Upper lobe of right lung (tissue), 1 donor: ENCODE results near the gene KATNB1. TPM values are rescaled to one million over a fixed set of nuclear protein-coding genes. Genes with fewer than 3 reads are reported as not detected.

Experiments
- ATAC-seq: fragments of 200-7000 bp; cut with Tn5 transposase; one replicate; pipeline ENCODE4 v1.9.1; 2020; ENCODE audit warnings: mild to moderate bottlenecking, moderate library complexity
- DNase-seq: peaks from one replicate; pipeline ENCODE4 v3.0.0-alpha.2; 2020
- H3K27ac ChIP-seq: fragments of 200-600 bp; one replicate; pipeline ENCODE4 v1.8.0; 2022
- H3K27me3 ChIP-seq: fragments of 200-600 bp; one replicate; pipeline ENCODE4 v1.8.0; 2022; ENCODE audit warnings: mild to moderate bottlenecking
- H3K36me3 ChIP-seq: fragments of 200-600 bp; one replicate; pipeline ENCODE4 v1.8.0; 2022
- H3K4me1 ChIP-seq: fragments of 200-600 bp; one replicate; pipeline ENCODE4 v1.8.0; 2022
- H3K4me3 ChIP-seq: fragments of 200-600 bp; one replicate; pipeline ENCODE4 v1.8.0; 2022; ENCODE audit warnings: mild to moderate bottlenecking
- H3K9me3 ChIP-seq: fragments of 200-600 bp; one replicate; pipeline ENCODE4 v1.8.0; 2022
- CTCF ChIP-seq: fragments of 200-600 bp; IDR thresholded peaks from one replicate; pipeline ENCODE4 v1.8.0; 2022; ENCODE audit warnings: antibody characterized with exemption
- intact Hi-C: fragments of 100-400 bp; cut with DNase I; formaldehyde crosslinking; loops from one replicate; pipeline ENCODE4 v1.11.0; 2022
- total RNA-seq: library from RNA; stranded (reverse); fragmentation: NEBNext Ultra II Directional; extraction: Animal tissue kit (Norgen Biotek cat#: 25700); gene quantifications from one replicate; pipeline ENCODE4 v1.2.1, GENCODE V29; 2021
- donor health status: DM: no; HTN: yes; CAD: no; lungs with severe emphysema.

KATNB1 gene
- total RNA-seq, 1 donor from 2014 or later: 16.6 TPM

DNA sequence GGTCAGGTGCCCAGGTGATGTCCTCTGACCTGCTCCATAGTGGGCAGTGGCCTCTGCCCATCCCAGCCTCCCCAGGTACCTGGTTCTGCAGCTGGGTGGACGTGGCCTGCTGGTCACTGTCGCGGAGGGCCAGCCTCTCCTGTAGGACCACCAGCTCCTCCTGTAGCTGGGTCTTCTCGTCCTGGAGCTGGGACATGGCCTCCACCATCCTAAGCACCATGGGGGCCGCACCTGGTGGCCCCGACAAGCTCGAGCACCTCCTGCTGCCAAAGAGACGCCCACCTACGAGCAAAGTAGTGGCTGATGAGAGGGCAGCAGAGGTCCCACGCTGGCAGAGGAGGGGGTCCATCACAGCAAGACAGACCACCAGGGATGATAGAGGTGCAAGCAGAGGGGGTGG lies 49.8 kb downstream of the KATNB1 start:
- DNase-seq: no peak
- H3K27me3 ChIP-seq: no peaks in the 10 kb centered on the region
- H3K9me3 ChIP-seq: no peaks in the 10 kb centered on the region
- no peak for ATAC-seq
- no peak overlapping the region for H3K27ac ChIP-seq
- H3K36me3 ChIP-seq: peaks cover 43% of the 10 kb centered on the region
- no peak for TF ChIP-seq CTCF
- intact Hi-C loops: no loop called here
- peaks cover 32% of the 10 kb centered on the region for H3K4me1 ChIP-seq
- no peak overlapping the region for H3K4me3 ChIP-seq

DNA sequence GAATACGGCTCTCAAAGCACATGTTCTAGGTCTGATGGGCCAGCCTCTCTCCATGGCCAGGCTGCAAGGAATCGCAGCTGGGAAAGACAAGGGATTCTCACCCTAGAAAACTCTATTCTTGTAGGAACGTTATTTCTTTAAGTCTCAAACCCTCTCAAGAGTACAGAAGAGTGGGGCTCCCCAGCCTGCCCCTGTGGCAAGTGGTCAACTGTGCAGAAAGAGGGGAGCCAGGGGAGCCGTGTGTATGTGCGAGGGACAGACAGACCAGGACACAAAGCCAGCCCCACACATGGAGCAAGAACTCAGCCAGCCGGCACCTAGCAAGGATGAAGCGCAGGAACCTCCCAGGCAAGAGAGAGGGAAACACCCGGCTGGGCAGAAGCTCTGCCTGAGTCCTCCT lies 50.4 kb downstream of the KATNB1 start:
- no peak for ATAC-seq
- peaks cover 37% of the 10 kb centered on the region for H3K4me1 ChIP-seq
- intact Hi-C loops: no loop called here
- H3K27ac ChIP-seq: no peak overlapping the region
- no peak for TF ChIP-seq CTCF
- no peaks in the 10 kb centered on the region for H3K9me3 ChIP-seq
- no peak for DNase-seq
- H3K27me3 ChIP-seq: no peaks in the 10 kb centered on the region
- H3K36me3 ChIP-seq: peaks cover 48% of the 10 kb centered on the region
- H3K4me3 ChIP-seq: no peak overlapping the region

- H3K36me3 ChIP-seq: peaks cover 53% of the 10 kb centered on the region
These were observed 51.3 kb downstream of the KATNB1 start for GRCh38 chr16:57786632-57787518.

DNA sequence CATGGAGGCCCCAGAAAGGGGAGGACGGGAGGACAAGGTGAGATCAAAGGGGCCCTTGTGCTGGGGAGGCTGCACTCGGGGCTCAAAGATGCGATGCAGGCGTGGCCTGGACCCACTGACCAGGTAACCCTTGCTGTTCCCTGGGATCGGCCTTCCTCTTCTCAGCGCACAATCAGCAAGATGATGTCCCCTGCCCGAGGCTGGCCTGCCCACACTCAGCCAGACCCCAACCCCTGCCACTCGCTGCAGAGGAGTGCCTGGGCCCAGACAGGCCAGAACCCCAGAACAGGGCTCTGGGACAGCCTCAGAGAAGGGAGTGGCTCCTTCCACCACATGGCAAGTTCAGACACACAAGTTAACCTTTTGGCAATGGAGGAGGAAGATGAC lies 51.9 kb downstream of the KATNB1 start:
- ATAC-seq (no peak), DNase-seq (no peak)
- H3K9me3 ChIP-seq: no peaks in the 10 kb centered on the region
- no peaks in the 10 kb centered on the region for H3K27me3 ChIP-seq
- peak overlapping the region; percentile 70 for H3K27ac ChIP-seq
- TF ChIP-seq CTCF: no peak
- H3K4me3 ChIP-seq: no peak overlapping the region
- H3K36me3 ChIP-seq: peaks cover 59% of the 10 kb centered on the region
- H3K4me1 ChIP-seq: peaks cover 45% of the 10 kb centered on the region
- intact Hi-C loops: no loop called here

More at GRCh38 chr16:57786632-57787518, 51.3 kb downstream of the KATNB1 start:
- DNase-seq (peak; percentile 86), ATAC-seq (peak; percentile 85)
- H3K4me3 ChIP-seq: no peak overlapping the region
- intact Hi-C loops: no loop called here
- H3K9me3 ChIP-seq: no peaks in the 10 kb centered on the region
- H3K27ac ChIP-seq: peak overlapping the region; percentile 70
- H3K27me3 ChIP-seq: no peaks in the 10 kb centered on the region
- no peak for TF ChIP-seq CTCF
- H3K4me1 ChIP-seq: peaks cover 45% of the 10 kb centered on the region

- no peaks in the 10 kb centered on the region for H3K9me3 ChIP-seq
- TF ChIP-seq CTCF: no peak
- peaks cover 45% of the 10 kb centered on the region for H3K4me1 ChIP-seq
- ATAC-seq (no peak), DNase-seq (no peak)
- no peak overlapping the region for H3K27ac ChIP-seq
- H3K27me3 ChIP-seq: no peaks in the 10 kb centered on the region
- H3K4me3 ChIP-seq: no peak overlapping the region
- intact Hi-C loops: no loop called here
- peaks cover 65% of the 10 kb centered on the region for H3K36me3 ChIP-seq
These were observed 52.8 kb downstream of the KATNB1 start for GRCh38 chr16:57788252-57788841.
